Mesendoderm (in vitro differentiated cells): Measurements from ENCODE around the gene ADAMTS17.

Experiments
- DNase-seq: peaks from one replicate; pipeline ENCODE4 v3.0.0; 2013
- H2AK5ac ChIP-seq: 2 replicates; pipeline ENCODE4 v1.6.1; 2013; ENCODE audit warnings: low read length, inconsistent platforms
- H2BK120ac ChIP-seq: 2 replicates; pipeline ENCODE4 v1.6.1; 2013; ENCODE audit warnings: low read depth, mild to moderate bottlenecking, low read length, moderate library complexity, mixed read lengths
- H2BK15ac ChIP-seq: replicated peaks from 2 replicates; pipeline ENCODE4 v1.6.1; 2013; ENCODE audit warnings: low read depth, mild to moderate bottlenecking, moderate library complexity
- H2BK5ac ChIP-seq: 2 replicates; pipeline ENCODE4 v1.6.1; 2013; ENCODE audit warnings: low read length, inconsistent platforms
- H3K18ac ChIP-seq: 2 replicates; pipeline ENCODE4 v1.6.1; 2013; ENCODE audit warnings: mild to moderate bottlenecking, low read length, mixed read lengths
- H3K23ac ChIP-seq: one replicate; pipeline ENCODE4 v1.6.1; 2013; ENCODE audit warnings: low read length
- H3K27ac ChIP-seq: 2 replicates; pipeline ENCODE4 v1.5.1; 2013; ENCODE audit warnings: low read depth, mild to moderate bottlenecking, inconsistent platforms, low read length, moderate library complexity
- H3K27me3 ChIP-seq: 2 replicates; pipeline ENCODE4 v1.6.1; 2013; ENCODE audit warnings: low read length, control low read depth, mild to moderate bottlenecking, inconsistent platforms; ENCODE audit not compliant: insufficient read depth, poor library complexity
- H3K36me3 ChIP-seq: 2 replicates; pipeline ENCODE4 v1.6.1; 2013; ENCODE audit warnings: low read length, inconsistent platforms; ENCODE audit not compliant: control insufficient read depth, insufficient read depth
- H3K4ac ChIP-seq: one replicate; pipeline ENCODE4 v1.6.1; 2013; ENCODE audit warnings: low read depth, mild to moderate bottlenecking, low read length, moderate library complexity
- H3K4me1 ChIP-seq: 2 replicates; pipeline ENCODE4 v1.6.1; 2013; ENCODE audit warnings: low read depth, low read length, inconsistent platforms; ENCODE audit not compliant: control insufficient read depth
- H3K4me2 ChIP-seq: 2 replicates; pipeline ENCODE4 v1.6.1; 2013; ENCODE audit warnings: low read length
- H3K4me3 ChIP-seq: 2 replicates; pipeline ENCODE4 v1.5.1; 2013; ENCODE audit warnings: mild to moderate bottlenecking, low read length
- H3K56ac ChIP-seq: one replicate; pipeline ENCODE4 v1.6.1; 2013; ENCODE audit warnings: low read length
- H3K79me1 ChIP-seq: 2 replicates; pipeline ENCODE4 v1.6.1; 2013; ENCODE audit warnings: low read length, inconsistent platforms
- H3K79me2 ChIP-seq: 2 replicates; pipeline ENCODE4 v1.6.1; 2013; ENCODE audit warnings: mild to moderate bottlenecking, low read length; ENCODE audit not compliant: control insufficient read depth, insufficient read depth
- H3K9ac ChIP-seq: 2 replicates; pipeline ENCODE4 v1.6.1; 2013; ENCODE audit warnings: low read length, inconsistent platforms
- H4K5ac ChIP-seq: one replicate; pipeline ENCODE4 v1.6.1; 2013; ENCODE audit warnings: low read length
- H4K8ac ChIP-seq: one replicate; pipeline ENCODE4 v1.6.1; 2013; ENCODE audit warnings: low read depth, mild to moderate bottlenecking, control low read depth, low read length, moderate library complexity
- WGBS: extraction: QIAGEN DNeasy Blood & Tissue Kit; methylation state at CpG from one replicate; pipeline ENCODE4 v1.1.7; 2013; ENCODE audit warnings: low lambda C conversion rate, missing lambda C conversion rate; ENCODE audit not compliant: insufficient coverage; ENCODE audit errors: extremely low coverage; 5-methylcytosine and 5-hydroxymethylcytosine counted together

The ADAMTS17 gene

GRCh38 chr15:100050877-100051786, 290.6 kb downstream of the ADAMTS17 start:
- WGBS: no CpG with 5 or more reads among the region's 19 CpGs

DNA sequence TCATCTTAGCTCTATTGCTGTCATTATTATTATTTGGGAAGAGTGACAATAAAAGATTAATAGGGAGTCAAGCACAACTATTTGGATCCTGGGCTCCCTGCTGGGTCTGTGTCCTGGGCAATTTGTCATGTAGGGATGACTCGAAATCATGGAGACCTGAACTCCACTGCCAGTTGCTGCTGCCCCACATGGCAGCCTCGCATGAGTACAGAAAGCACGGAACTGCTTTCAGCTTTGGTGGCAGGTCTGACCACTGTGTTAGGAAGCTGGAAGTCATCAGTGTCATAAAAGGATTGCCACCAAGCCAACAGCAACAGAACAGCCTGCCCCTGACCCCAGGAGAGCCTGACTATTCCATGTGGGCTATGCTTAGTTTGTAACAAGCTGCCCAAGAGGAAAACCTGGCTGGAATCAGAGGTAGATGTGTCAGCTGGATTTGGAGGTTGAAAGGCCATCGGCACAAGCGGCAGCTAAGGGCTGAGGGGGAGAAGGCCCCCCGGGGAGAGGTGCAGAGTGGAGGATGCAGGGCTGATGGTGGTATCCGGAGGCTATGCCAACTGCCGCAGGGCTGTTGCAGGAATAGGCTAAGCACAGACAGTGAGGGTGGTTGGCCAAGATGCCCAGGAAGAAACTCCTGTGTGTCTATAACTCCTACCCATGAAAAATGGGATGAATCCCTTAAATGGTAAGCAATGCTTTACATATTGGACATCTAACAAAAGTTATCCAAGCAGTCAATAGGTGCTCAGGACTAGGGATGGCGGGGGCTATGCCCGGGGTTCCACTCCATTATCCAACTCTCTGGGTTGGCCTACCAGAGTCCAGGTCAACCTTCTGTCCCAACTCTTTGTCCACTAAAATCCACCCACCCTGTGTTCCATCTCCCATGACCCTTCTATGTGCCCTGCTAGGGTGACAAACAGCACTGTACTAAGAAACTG, 291.6 kb downstream of the ADAMTS17 start:
- Histone ChIP-seq H3K27ac (no peak overlapping the region), H2BK5ac (no peak overlapping the region), H4K8ac (no peak overlapping the region), H3K23ac (no peak overlapping the region), H3K4ac (no peak overlapping the region), H3K56ac (no peak overlapping the region), H3K9ac (no peak overlapping the region), H3K79me2 (no peaks in the 10 kb centered on the region), H3K4me1 (no peaks in the 10 kb centered on the region), H3K18ac (no peak overlapping the region), H3K79me1 (no peaks in the 10 kb centered on the region), H2BK120ac (no peak overlapping the region), H4K5ac (no peak overlapping the region), H3K27me3 (no peaks in the 10 kb centered on the region), H3K4me3 (no peak overlapping the region), H2AK5ac (no peak overlapping the region), H3K4me2 (no peak overlapping the region), H2BK15ac (no peak overlapping the region), H3K36me3 (no peaks in the 10 kb centered on the region)
- no peak for DNase-seq
- WGBS: no CpG with 5 or more reads among the region's 10 CpGs

More at GRCh38 chr15:100050877-100051786, 290.6 kb downstream of the ADAMTS17 start:
- Histone ChIP-seq H3K4me2 (no peak overlapping the region), H2AK5ac (no peak overlapping the region), H2BK120ac (no peak overlapping the region), H3K4me1 (no peaks in the 10 kb centered on the region), H4K8ac (no peak overlapping the region), H3K79me2 (no peaks in the 10 kb centered on the region), H3K9ac (no peak overlapping the region), H2BK15ac (no peak overlapping the region), H2BK5ac (no peak overlapping the region), H3K4ac (no peak overlapping the region), H3K36me3 (no peaks in the 10 kb centered on the region), H3K79me1 (no peaks in the 10 kb centered on the region), H3K18ac (no peak overlapping the region), H3K56ac (no peak overlapping the region), H3K27ac (no peak overlapping the region), H3K4me3 (no peak overlapping the region), H3K27me3 (no peaks in the 10 kb centered on the region), H3K23ac (no peak overlapping the region), H4K5ac (no peak overlapping the region)
- no peak for DNase-seq

- Histone ChIP-seq H3K36me3 (no peaks in the 10 kb centered on the region), H2BK5ac (no peak overlapping the region), H3K9ac (no peak overlapping the region), H2BK15ac (no peak overlapping the region), H3K18ac (no peak overlapping the region), H3K4ac (no peak overlapping the region), H3K23ac (no peak overlapping the region), H4K8ac (no peak overlapping the region), H2BK120ac (no peak overlapping the region), H3K27ac (no peak overlapping the region), H3K79me1 (no peaks in the 10 kb centered on the region), H3K4me2 (no peak overlapping the region), H4K5ac (no peak overlapping the region), H3K27me3 (no peaks in the 10 kb centered on the region), H3K79me2 (no peaks in the 10 kb centered on the region), H2AK5ac (no peak overlapping the region), H3K4me1 (no peaks in the 10 kb centered on the region), H3K4me3 (no peak overlapping the region), H3K56ac (no peak overlapping the region)
- no peak for DNase-seq
- WGBS: no CpG with 5 or more reads among the region's 2 CpGs
Observed at GRCh38 chr15:100049483-100049882, 292.3 kb downstream of the ADAMTS17 start.

GRCh38 chr15:100048736-100049135, 293.0 kb downstream of the ADAMTS17 start:
- Histone ChIP-seq H3K4me2 (no peak overlapping the region), H2BK15ac (no peak overlapping the region), H3K4me3 (no peak overlapping the region), H3K79me1 (no peaks in the 10 kb centered on the region), H2AK5ac (no peak overlapping the region), H3K27ac (no peak overlapping the region), H3K4ac (no peak overlapping the region), H3K36me3 (no peaks in the 10 kb centered on the region), H2BK120ac (no peak overlapping the region), H3K18ac (no peak overlapping the region), H3K9ac (no peak overlapping the region), H3K79me2 (no peaks in the 10 kb centered on the region), H3K27me3 (no peaks in the 10 kb centered on the region), H4K5ac (no peak overlapping the region), H3K23ac (no peak overlapping the region), H2BK5ac (no peak overlapping the region), H3K4me1 (no peaks in the 10 kb centered on the region), H3K56ac (no peak overlapping the region), H4K8ac (no peak overlapping the region)
- no peak for DNase-seq
- no CpG with 5 or more reads among the region's 11 CpGs for WGBS

DNA sequence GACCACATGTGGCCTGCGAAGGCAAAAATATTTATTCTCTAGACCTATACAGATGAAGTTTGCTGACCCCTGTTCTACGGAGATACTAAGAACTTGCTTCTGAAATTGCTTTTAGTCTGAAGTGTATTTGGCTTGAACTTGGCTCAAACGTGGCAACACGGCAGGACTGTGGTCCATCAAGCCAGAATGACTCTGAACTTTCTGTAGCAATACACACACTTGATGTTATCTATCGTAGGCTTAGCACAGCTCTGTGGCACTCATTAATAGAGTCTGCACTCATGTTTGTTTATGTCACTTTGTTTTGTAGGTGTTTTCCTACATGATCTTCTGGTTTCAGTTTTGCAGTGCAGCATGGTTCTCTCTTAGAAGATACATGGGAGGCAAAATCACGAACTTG, 298.1 kb downstream of the ADAMTS17 start:
- H3K79me1 ChIP-seq: no peaks in the 10 kb centered on the region
- H2BK120ac ChIP-seq: no peak overlapping the region
- H3K27ac ChIP-seq: no peak overlapping the region
- no peak overlapping the region for H3K4me2 ChIP-seq
- H2BK5ac ChIP-seq: no peak overlapping the region
- no peak overlapping the region for H3K18ac ChIP-seq
- no peaks in the 10 kb centered on the region for H3K79me2 ChIP-seq
- no peak overlapping the region for H3K9ac ChIP-seq
- H3K23ac ChIP-seq: no peak overlapping the region
- no CpG with 5 or more reads among the region's 6 CpGs for WGBS
- no peaks in the 10 kb centered on the region for H3K36me3 ChIP-seq
- no peak for DNase-seq
- no peak overlapping the region for H3K4ac ChIP-seq
- no peak overlapping the region for H3K4me3 ChIP-seq
- no peak overlapping the region for H2BK15ac ChIP-seq
- no peak overlapping the region for H4K8ac ChIP-seq
- no peaks in the 10 kb centered on the region for H3K27me3 ChIP-seq
- no peaks in the 10 kb centered on the region for H3K4me1 ChIP-seq
- H3K56ac ChIP-seq: no peak overlapping the region
- H2AK5ac ChIP-seq: no peak overlapping the region
- H4K5ac ChIP-seq: no peak overlapping the region
